Psoas muscle (tissue), 8 donors: ENCODE results near the gene TIGD3. TPM values are rescaled to one million over a fixed set of nuclear protein-coding genes. Genes with fewer than 3 reads are reported as not detected.
A peak's percentile ranks its signal among the peaks of the same experiment; 100 is the strongest.

Experiments
- ATAC-seq, 4 donors: fragments of 200-7000 bp; cut with Tn5 transposase; one replicate each; pipeline ENCODE4 v1.9.1; 2020; ENCODE audit warnings: moderate library complexity in 3 of 4, mild to moderate bottlenecking in 2 of 4
- DNase-seq, 2 donors: peaks; one replicate each; pipeline ENCODE4 v3.0.0-alpha.2; 2020
- H3K27ac ChIP-seq: fragments of 200-600 bp; one replicate; pipeline ENCODE4 v1.8.0; 2022
- H3K27me3 ChIP-seq, 3 donors: fragments of 200-600 bp in 1 of 3; one replicate each; pipeline versions ENCODE4 v1.6.1 to v1.8.0; 2013 to 2022; ENCODE audit warnings: low read length in 2 of 3, mild to moderate bottlenecking in 2 of 3, moderate library complexity in 1 of 3; ENCODE audit not compliant: insufficient read depth in 3 of 3
- H3K36me3 ChIP-seq, 2 donors: fragments of 200-600 bp in 1 of 2; one replicate each; pipeline versions ENCODE4 v1.6.1 to v1.8.0; 2013 to 2022; ENCODE audit warnings: low read depth in 1 of 2, mild to moderate bottlenecking in 1 of 2, moderate library complexity in 1 of 2; ENCODE audit not compliant: insufficient read depth in 1 of 2
- H3K4me1 ChIP-seq: fragments of 200-600 bp; one replicate; pipeline ENCODE4 v1.8.0; 2022
- H3K4me3 ChIP-seq: fragments of 200-600 bp; one replicate; pipeline ENCODE4 v1.8.0; 2022; ENCODE audit warnings: mild to moderate bottlenecking
- H3K9me3 ChIP-seq: fragments of 200-600 bp; one replicate; pipeline ENCODE4 v1.8.0; 2022
- WGBS, 3 donors: extraction: QIAGEN DNeasy Blood & Tissue Kit; methylation state at CpG; one replicate each; pipeline versions ENCODE4 v1.1.6 to v1.1.7; 2013; 5-methylcytosine and 5-hydroxymethylcytosine counted together
- intact Hi-C, 2 donors: fragments of 100-400 bp; cut with DNase I; formaldehyde crosslinking; loops; one replicate each; pipeline versions ENCODE4 v1.11.0 to v1.14.2; 2022
- polyA plus RNA-seq, 3 donors: library from polyadenylated mRNA; stranded (reverse); fragments of 200-250 nt; gene quantifications; one replicate each; pipeline ENCODE4 v1.2.3, GENCODE V29; 2013
- total RNA-seq, 4 donors: library from RNA; stranded (reverse); fragmentation: NEBNext Ultra II Directional in 2 of 4; extraction: Animal tissue kit (Norgen Biotek cat#: 25700) in 2 of 4; gene quantifications; one replicate each; pipeline versions ENCODE4 v1.2.1 to v1.2.4, GENCODE V29; 2021 to 2023
- TF ChIP-seq, protein P1 (sequence below): fragments of 200-600 bp; IDR thresholded peaks from one replicate; pipeline ENCODE4 v1.8.0; 2022; ENCODE audit warnings: antibody characterized with exemption
- donor health status: healthy with polysubstance abuse.
- donor health status: DM: no; HTN: no; CAD: no; lungs with moderate emphysema.
- donor health status: Bipolar disorder and iron deficiency.
- donor health status: healthy.
- donor health status: DM: yes; HTN: yes; CAD: no.
- donor health status: DM: no; HTN: no; CAD: no.
- donor health status: DM: no; HTN: no; CAD: no.
- donor health status: DM: yes; HTN: yes; CAD: no.

Gene TIGD3
- total and polyA plus RNA-seq, 7 donors = 0.05 to 0.25 (median 0.09) TPM; not detected in 3

DNA sequence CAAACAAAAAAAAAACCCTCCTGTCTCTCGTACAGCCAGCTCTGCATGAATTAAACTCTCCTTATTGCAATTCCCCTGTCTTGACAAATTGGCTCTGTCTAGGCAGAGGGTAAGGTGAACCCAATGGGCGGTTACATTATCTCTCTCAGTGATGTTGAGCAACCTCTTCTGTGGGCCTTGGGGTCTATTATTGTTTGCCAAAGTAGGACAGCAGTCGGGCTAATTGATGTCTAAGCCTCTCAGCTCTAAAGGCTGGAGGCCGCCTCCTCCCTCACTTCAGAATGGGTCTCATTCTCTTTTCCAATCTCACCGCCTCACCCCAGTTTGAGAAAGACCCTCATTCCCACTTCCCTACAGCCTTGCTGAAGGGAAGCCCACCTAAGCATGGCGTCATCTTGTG lies 29.2 kb downstream of the TIGD3 start:
- TF ChIP-seq, protein P1, sequence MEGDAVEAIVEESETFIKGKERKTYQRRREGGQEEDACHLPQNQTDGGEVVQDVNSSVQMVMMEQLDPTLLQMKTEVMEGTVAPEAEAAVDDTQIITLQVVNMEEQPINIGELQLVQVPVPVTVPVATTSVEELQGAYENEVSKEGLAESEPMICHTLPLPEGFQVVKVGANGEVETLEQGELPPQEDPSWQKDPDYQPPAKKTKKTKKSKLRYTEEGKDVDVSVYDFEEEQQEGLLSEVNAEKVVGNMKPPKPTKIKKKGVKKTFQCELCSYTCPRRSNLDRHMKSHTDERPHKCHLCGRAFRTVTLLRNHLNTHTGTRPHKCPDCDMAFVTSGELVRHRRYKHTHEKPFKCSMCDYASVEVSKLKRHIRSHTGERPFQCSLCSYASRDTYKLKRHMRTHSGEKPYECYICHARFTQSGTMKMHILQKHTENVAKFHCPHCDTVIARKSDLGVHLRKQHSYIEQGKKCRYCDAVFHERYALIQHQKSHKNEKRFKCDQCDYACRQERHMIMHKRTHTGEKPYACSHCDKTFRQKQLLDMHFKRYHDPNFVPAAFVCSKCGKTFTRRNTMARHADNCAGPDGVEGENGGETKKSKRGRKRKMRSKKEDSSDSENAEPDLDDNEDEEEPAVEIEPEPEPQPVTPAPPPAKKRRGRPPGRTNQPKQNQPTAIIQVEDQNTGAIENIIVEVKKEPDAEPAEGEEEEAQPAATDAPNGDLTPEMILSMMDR = no peak
- Histone ChIP-seq H3K4me3 (no peak overlapping the region), H3K36me3 (peaks cover 0 to 13% of the 10 kb centered on the region in 2 donors), H3K27ac (peak overlapping the region; percentile 89), H3K4me1 (peaks cover 59% of the 10 kb centered on the region), H3K9me3 (no peaks in the 10 kb centered on the region), H3K27me3 (no peaks in the 10 kb centered on the region)
- ATAC-seq = no peak
- no peak for DNase-seq
- intact Hi-C loops = loop anchor here (2.0 kb wide), 2 partner anchors 33 to 35 kb away; no protein-coding TSS in a partner anchor
- WGBS, 3 donors = 81 to 93% (median 86%) methylated on average over 6 of the region's 6 CpGs

DNA sequence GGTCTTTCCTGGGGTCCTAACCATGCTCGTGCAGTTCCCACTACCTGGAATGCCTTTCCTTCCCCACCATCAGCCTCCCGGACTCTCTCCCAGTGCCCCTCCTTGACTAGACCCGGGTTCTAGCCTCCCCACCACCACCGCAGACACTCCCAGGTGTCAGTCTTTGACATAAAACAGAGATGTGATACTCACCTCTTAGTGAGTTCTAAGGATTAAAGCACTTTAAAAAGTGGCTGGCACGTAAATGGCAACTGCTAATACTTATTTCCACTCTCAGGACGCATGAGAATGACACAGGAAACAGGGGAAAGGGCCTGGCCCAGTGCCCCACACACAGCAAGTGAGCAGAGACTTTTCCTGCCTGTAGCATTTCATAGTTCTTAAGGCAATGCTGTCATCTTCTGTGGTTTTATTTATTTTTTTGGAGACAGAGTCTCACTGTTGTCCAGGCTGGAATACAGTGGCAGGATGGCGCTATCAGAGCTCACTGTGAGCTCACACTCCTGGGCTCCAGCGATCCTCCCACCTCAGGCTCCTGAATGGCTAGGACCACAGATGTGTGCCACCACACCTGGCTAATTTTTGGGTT lies 29.8 kb downstream of the TIGD3 start:
- TF ChIP-seq, protein P1 = no peak
- peaks cover 64% of the 10 kb centered on the region for H3K4me1 ChIP-seq
- H3K27ac ChIP-seq = peak overlapping the region; percentile 89
- H3K4me3 ChIP-seq = no peak overlapping the region
- ATAC-seq (no peak), DNase-seq (no peak)
- intact Hi-C loops = no loop called here
- H3K27me3 ChIP-seq = no peaks in the 10 kb centered on the region
- no peaks in the 10 kb centered on the region for H3K9me3 ChIP-seq
- H3K36me3 ChIP-seq = peaks cover 0 to 20% of the 10 kb centered on the region in 2 donors
- WGBS, 3 donors = 77 to 80% (median 79%) methylated on average over 8 of the region's 8 CpGs

DNA sequence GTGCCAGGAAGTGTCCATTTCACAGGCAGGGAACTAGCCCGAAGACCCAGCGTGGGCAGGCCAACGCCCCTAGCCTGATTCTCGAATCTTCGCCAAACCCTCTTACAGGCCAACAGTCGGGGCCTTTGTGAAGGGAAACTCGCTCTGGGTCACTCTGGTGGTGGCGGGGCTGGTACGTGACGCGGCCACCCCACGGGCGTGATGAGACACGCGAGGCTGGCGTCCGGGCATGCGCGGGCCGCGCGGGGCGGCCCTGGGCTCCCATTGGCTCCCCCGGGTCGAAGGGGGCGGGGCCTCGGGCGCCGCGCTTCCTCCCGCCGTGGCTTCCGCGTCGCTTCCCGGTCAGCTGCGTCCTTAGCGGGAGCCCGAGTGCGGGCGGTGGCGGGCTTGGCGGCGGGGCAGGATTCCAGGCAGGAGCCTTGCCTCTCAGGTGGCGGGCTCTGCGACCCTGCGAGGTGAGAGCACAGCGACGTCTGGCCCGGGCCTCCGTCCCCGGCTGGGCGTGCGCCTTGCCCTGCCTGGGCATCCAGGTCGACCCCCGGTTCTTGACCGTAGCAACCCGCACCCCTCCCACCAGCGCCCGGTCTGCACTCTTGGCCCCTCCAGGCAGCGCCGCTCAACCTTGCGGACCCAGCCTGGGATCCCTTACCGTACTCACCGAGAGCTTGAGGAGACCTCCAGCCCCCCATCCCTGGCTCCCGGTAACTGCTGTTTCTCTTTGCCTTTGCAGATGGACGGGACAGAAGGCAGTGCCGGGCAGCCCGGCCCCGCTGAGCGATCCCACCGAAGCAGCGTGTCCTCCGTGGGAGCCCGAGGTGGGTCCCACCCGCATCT lies 32.0 kb downstream of the TIGD3 start, which contains the start of gene FRMD8:
FRMD8 (plus strand) TSS at position 331 of the 834 bp plus-strand sequence; CDS start at position 731, 400 bp downstream.
- Histone ChIP-seq H3K36me3 (peaks cover 0 to 21% of the 10 kb centered on the region in 2 donors), H3K4me1 (peaks cover 70% of the 10 kb centered on the region), H3K9me3 (no peaks in the 10 kb centered on the region), H3K27me3 (no peaks in the 10 kb centered on the region), H3K4me3 (peak within 1 kb of the TSS; percentile 76), H3K27ac (peak within 1 kb of the TSS; percentile 89)
- TF ChIP-seq, protein P1 = no peak
- peak; percentile 95 to 97 for DNase-seq
- WGBS, 3 donors = 0 to 1% (median 0%) methylated on average over 54 to 76 of the region's 76 CpGs
- intact Hi-C loops = no loop called here
- ATAC-seq = peak; percentile 65 to 73 (median 68)

DNA sequence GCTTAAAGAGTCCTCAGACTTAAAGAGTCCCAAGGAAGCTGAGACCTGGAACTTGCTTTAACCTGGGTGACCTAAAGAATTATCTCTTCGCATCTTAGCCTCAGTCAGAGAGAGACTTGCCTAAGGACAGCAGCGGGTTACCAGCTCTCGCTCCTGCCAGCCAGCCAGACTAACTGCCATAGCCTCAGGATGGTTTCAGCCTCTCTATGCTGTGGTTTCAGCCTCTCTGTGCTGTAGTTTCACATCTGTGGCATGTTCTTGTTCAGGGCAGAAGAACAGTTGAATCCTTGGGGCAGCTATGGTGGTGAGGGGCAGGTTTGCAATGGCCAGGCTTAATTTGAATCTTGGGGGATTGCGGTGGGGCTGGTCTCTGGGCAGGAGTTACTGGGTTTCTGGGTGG lies 34.2 kb downstream of the TIGD3 start:
- Histone ChIP-seq H3K9me3 (no peaks in the 10 kb centered on the region), H3K27me3 (no peaks in the 10 kb centered on the region), H3K4me1 (peaks cover 55% of the 10 kb centered on the region), H3K27ac (no peak overlapping the region), H3K4me3 (peak overlapping the region; percentile 76), H3K36me3 (peaks cover 2 to 35% of the 10 kb centered on the region in 2 donors)
- 94 to 98% (median 95%) methylated on average over 4 of the region's 4 CpGs for WGBS, 3 donors
- intact Hi-C loops = no loop called here
- ATAC-seq = no peak
- no peak for DNase-seq
- TF ChIP-seq, protein P1 = no peak
